ENCODE results near the gene PRDX2.

DNA sequence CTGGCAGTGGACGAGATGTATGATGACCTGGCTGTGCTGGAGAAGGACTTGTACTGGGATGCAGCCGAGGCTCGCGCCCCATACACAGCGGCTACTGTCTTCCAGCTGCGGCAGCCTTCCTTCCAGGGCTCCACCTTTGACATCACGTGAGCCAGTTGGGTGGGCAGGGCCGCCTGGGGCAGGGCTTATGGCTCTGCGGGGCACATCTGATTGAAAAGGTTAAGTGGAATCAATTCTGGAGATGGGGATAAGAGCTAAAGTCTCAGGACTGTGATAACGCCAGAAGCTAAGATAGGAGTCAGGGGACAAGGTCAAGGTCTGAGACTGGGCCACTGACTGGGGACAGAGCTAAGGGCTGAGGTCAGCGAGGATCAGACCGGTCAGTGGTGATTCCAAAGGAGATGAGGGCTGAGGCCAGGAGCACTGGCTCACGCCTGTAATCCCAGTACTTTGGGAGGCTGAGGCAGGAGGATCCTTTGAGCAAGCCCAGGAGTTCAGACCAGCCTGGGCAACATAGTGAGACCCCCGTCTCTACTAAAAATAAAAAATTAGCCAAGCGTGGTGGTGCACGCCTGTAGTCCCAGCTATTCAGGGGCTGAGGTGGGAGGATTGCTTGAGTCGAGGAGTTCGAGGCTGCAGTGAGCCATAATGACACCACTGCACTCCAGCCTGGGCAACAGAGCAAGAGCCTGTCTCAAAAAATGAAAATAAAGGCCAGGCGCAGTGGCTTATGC, 45.3 kb downstream of the PRDX2 start:
- TF ChIP-seq, protein P1, sequence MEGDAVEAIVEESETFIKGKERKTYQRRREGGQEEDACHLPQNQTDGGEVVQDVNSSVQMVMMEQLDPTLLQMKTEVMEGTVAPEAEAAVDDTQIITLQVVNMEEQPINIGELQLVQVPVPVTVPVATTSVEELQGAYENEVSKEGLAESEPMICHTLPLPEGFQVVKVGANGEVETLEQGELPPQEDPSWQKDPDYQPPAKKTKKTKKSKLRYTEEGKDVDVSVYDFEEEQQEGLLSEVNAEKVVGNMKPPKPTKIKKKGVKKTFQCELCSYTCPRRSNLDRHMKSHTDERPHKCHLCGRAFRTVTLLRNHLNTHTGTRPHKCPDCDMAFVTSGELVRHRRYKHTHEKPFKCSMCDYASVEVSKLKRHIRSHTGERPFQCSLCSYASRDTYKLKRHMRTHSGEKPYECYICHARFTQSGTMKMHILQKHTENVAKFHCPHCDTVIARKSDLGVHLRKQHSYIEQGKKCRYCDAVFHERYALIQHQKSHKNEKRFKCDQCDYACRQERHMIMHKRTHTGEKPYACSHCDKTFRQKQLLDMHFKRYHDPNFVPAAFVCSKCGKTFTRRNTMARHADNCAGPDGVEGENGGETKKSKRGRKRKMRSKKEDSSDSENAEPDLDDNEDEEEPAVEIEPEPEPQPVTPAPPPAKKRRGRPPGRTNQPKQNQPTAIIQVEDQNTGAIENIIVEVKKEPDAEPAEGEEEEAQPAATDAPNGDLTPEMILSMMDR (conservative IDR thresholded peaks at IDR 0.05): no peak
- no peak for TF ChIP-seq EZH2 (IDR thresholded peaks at IDR 0.05; ENCODE audit: low read depth)
